HL-60/S4 treated with retinoic acid at 250 ng/mL for 4 days and 3 days (cell line): Measurements from ENCODE around the gene PTPRN2.

Experiments used
- in situ Hi-C: fragments of 300-500 bp; cut with MboI; formaldehyde crosslinking; loops from 2 replicates; pipeline ENCODE4 v1.7.0; 2022; ENCODE audit warnings: low sequenced_read_pairs

PTPRN2 gene

DNA sequence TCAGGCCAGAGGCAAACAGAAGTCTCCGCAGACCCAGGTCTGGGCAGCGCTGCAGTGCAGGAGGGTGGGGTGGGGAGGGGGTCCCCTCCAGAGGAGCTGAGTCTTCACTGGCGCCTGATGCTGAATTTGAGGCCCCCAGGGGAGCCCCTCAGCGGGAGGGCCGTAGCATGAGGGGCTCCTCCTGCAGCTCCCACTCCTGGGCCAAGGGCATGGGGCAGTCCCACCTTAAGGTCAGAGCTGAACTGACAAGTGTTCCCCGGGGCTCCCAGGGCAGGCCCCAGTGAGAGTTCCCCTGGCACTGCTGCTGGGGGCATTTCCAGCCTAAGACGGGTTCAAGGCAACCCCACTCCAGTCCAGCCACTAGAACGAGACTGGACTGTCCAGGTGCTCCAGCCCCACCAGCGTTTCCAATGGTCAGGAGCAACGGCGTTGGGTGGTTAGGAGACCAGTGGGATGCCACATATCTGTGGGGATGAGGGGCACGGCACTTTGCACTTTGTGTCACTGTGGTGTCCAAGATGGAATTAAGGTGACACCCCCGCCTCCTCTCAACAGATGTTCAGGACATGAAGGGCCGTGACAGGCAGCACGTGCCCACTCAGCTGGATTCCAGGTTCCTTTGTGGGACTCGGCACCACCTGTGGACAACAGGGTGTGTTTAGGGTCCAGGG is 139.1 kb downstream of the PTPRN2 start:
- in situ Hi-C loops = no loop called here

DNA sequence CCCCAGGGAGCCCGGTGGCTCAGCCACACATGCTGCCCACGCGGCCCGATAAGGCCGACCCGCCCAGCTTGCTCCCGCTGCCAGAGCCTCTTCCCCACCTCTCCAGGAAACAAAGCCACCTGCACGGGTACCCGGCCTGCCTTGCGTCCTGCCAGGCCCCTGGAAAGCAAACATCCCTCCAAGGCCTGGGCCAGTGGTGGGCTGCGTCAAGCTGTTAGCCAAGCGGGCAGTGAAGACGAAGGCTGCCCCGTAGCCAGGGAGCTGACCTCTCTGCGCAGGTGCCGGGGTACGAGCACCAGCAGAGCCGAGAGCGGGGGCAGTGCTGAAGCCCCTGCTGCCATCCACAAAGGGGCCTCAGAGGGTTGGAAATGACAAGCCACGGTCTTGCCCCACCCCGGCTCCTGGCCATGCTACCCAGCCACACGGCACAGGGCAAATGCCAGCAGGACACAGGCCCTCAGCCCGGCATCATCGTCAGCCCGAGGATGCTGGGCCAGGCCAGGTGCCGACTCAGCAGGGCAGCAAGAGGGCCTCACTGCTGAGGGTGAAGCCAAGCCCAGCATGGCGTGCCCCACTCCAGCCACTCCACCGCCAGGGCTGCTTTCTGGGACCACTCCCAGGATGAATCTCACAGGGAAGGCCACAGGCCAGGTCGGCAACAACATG is 140.0 kb downstream of the PTPRN2 start:
- in situ Hi-C loops = no loop called here

GRCh38 chr7:158447151-158447505 is 140.5 kb downstream of the PTPRN2 start:
- in situ Hi-C loops = no loop called here

GRCh38 chr7:158446706-158447105 is 140.9 kb downstream of the PTPRN2 start:
- in situ Hi-C loops = no loop called here

GRCh38 chr7:158446281-158446680 is 141.3 kb downstream of the PTPRN2 start:
- in situ Hi-C loops = no loop called here

DNA sequence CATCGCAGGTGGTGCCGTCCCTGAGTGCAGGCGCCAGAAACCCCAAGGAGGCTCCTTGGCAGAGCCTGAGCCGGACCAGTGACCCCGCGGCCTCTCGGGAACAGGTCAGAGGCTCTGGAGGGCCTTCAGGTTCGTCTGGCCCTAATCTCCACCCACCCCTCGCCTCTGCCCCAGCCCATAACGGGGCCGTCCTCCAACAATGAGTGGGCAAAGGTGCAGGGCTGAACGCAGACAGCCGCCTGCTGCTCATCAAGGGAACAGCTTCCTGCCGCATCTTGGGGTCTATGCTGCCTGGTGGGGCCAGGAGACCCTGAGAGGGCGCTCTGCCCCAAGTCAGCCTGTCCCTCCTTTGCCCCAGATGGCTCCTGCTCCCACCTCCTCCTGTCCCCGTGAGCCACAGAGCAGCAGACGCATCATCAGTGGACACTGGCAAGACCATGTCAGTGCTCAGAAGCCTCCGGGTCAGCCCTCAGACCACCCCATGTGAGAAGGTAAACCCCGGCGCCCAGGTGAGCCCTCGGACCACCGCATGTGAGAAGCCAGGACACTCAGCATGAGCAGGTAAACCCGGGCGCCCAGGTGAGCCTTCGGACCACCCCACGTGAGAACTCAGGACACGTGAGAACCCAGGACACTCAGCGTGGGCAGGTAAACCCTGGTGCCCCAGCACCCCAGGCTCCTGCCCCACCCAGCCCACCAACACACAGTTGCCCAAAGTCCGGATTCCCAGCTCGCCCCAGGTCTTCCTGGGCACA is 142.0 kb downstream of the PTPRN2 start:
- in situ Hi-C loops = no loop called here

GRCh38 chr7:158444501-158445420 is 142.9 kb downstream of the PTPRN2 start:
- in situ Hi-C loops = no loop called here

DNA sequence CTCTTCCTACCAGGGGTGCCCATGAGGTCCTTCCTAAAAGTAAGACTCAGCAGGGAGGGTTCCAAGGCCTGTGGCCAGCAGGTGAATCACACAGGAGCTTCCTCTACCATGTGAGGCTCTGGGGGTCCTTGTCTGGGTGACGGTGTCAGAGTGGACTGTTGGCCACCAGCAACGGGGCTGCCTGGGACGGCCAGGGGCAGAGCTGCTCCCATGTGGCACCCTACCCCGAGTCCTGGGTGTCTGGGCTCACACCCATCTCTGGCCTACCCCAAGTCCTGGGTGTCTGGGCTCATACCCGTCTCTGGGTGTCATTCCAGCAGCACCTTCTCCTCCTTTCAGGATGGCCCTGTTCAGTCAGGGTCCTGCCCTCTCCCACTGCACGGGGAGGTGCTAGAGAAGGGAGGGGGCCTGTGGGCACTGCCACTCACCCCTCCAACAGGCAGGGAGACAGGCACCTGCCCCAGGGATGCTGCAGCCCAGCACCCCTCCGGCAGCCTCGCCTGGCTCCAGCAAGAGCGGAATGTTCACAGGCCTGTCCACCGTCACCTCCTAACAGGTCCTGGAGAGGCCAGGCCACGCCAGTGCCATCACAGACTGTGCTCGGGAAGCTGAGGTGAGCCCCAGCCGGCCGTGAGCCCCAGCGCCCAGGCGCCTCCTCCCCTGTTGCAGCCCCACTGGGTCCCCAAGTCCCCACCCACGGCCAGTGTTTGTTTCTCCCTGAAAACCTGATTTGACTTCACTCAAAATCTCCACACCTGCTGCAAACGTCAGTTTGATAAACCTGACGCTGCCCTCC is 143.7 kb downstream of the PTPRN2 start:
- in situ Hi-C loops = no loop called here

GRCh38 chr7:158443014-158443687 is 144.5 kb downstream of the PTPRN2 start:
- in situ Hi-C loops = no loop called here

GRCh38 chr7:158442260-158442659 is 145.4 kb downstream of the PTPRN2 start:
- in situ Hi-C loops = no loop called here

GRCh38 chr7:158439035-158439434 is 148.6 kb downstream of the PTPRN2 start:
- in situ Hi-C loops = no loop called here

- in situ Hi-C loops = no loop called here
Observed at GRCh38 chr7:158432369-158433341, 155.0 kb downstream of the PTPRN2 start.

DNA sequence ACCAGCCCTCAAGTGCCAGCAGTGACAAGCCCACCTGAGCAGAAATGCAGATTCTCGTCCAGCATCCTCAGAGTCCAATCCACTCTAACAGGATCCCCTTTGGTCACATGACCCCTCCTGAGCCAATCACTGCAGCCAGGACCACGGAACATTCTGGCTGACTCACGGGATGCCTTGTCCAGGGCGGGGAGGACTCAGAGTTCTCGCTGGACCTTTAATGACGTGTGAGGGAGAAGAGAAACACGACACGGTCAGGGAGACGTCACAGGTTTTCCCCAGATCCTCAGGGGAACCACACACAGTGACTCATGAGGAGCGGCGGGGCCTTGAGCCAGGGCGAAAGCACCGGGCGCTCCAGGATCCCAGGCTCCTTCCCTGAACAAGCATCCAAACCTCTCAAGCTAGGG is 155.7 kb downstream of the PTPRN2 start:
- in situ Hi-C loops = no loop called here

GRCh38 chr7:158431055-158431940 is 156.3 kb downstream of the PTPRN2 start:
- in situ Hi-C loops = no loop called here

- in situ Hi-C loops = no loop called here
Observed at GRCh38 chr7:158430308-158431034, 157.2 kb downstream of the PTPRN2 start.

- in situ Hi-C loops = no loop called here
Observed at GRCh38 chr7:158428837-158429753, 158.5 kb downstream of the PTPRN2 start.
